Astrocyte (in vitro differentiated cells and primary cell): ENCODE data around the gene NCDN. TPM values are rescaled to one million over a fixed set of nuclear protein-coding genes. Genes with fewer than 3 reads are reported as not detected.

Experiments
- DNase-seq: peaks from one replicate; pipeline ENCODE4 v3.0.0-alpha.2; 2010; ENCODE audit warnings: low read depth
- FAIRE-seq: peaks from 2 replicates; lab custom pipeline; 2011; peaks lifted over from hg19 to GRCh38; lab: Jason Lieb, UNC
- H2AFZ ChIP-seq: 2 replicates; pipeline ENCODE4 v1.6.0; 2012; ENCODE audit warnings: low read depth, low read length, inconsistent platforms
- H3K27ac ChIP-seq: 2 replicates; pipeline ENCODE4 v1.5.1; 2011; ENCODE audit warnings: low read depth, low read length, inconsistent platforms
- H3K27me3 ChIP-seq: 2 replicates; pipeline ENCODE4 v1.6.0; 2011; ENCODE audit warnings: low read length, inconsistent platforms; ENCODE audit not compliant: insufficient read depth
- H3K36me3 ChIP-seq: 2 replicates; pipeline ENCODE4 v1.5.1; 2011; ENCODE audit warnings: low read length, inconsistent platforms; ENCODE audit not compliant: insufficient read depth
- H3K4me1 ChIP-seq: 2 replicates; pipeline ENCODE4 v1.5.1; 2011; ENCODE audit warnings: low read length, inconsistent platforms; ENCODE audit not compliant: insufficient read depth
- H3K4me2 ChIP-seq: 2 replicates; pipeline ENCODE4 v1.6.0; 2012; ENCODE audit warnings: low read length, inconsistent platforms
- H3K4me3 ChIP-seq: 2 replicates; pipeline ENCODE4 v1.5.1; 2011; ENCODE audit warnings: low read depth, mild to moderate bottlenecking, low read length, inconsistent platforms; ENCODE audit not compliant: insufficient read depth
- H3K79me2 ChIP-seq: 2 replicates; pipeline ENCODE4 v1.6.0; 2012; ENCODE audit warnings: mild to moderate bottlenecking, low read length, inconsistent platforms; ENCODE audit not compliant: insufficient read depth
- H3K9ac ChIP-seq: 2 replicates; pipeline ENCODE4 v1.6.0; 2012; ENCODE audit warnings: mild to moderate bottlenecking, low read length, inconsistent platforms
- H3K9me3 ChIP-seq: 2 replicates; pipeline ENCODE4 v1.5.1; 2012; ENCODE audit warnings: low read depth, mild to moderate bottlenecking, low read length, inconsistent platforms; ENCODE audit not compliant: insufficient read depth
- H4K20me1 ChIP-seq: 2 replicates; pipeline ENCODE4 v1.6.0; 2012; ENCODE audit warnings: low read length, inconsistent platforms; ENCODE audit not compliant: insufficient read depth
- H3K27ac Mint-ChIP-seq: one replicate; pipeline ENCODE4 v1.8.0; 2021; ENCODE audit warnings: mild to moderate bottlenecking, mixed read lengths; ENCODE audit not compliant: unreplicated experiment
- H3K27me3 Mint-ChIP-seq: one replicate; pipeline ENCODE4 v1.8.0; 2021; ENCODE audit warnings: low read depth, mixed read lengths; ENCODE audit not compliant: unreplicated experiment
- H3K36me3 Mint-ChIP-seq: one replicate; pipeline ENCODE4 v1.8.0; 2021; ENCODE audit warnings: low read depth, mixed read lengths; ENCODE audit not compliant: unreplicated experiment
- H3K4me1 Mint-ChIP-seq: one replicate; pipeline ENCODE4 v1.8.0; 2021; ENCODE audit warnings: low read depth, mixed read lengths; ENCODE audit not compliant: unreplicated experiment
- H3K4me3 Mint-ChIP-seq: one replicate; pipeline ENCODE4 v1.8.0; 2021; ENCODE audit warnings: mild to moderate bottlenecking, moderate library complexity, mixed read lengths; ENCODE audit not compliant: unreplicated experiment
- H3K9me3 Mint-ChIP-seq: one replicate; pipeline ENCODE4 v1.8.0; 2021; ENCODE audit warnings: mild to moderate bottlenecking, mixed read lengths; ENCODE audit not compliant: unreplicated experiment
- CTCF ChIP-seq: IDR thresholded peaks from 2 replicates; pipeline ENCODE4 v1.5.1; 2011; ENCODE audit warnings: low read depth, mild to moderate bottlenecking, inconsistent platforms, low read length, moderate library complexity; ENCODE audit not compliant: insufficient read depth
- EZH2 ChIP-seq: IDR thresholded peaks from 2 replicates; pipeline ENCODE4 v1.6.1; 2012; ENCODE audit warnings: mild to moderate bottlenecking, low read length, inconsistent platforms; ENCODE audit not compliant: insufficient read depth
- total RNA-seq: library from RNA; stranded (reverse); gene quantifications from 2 replicates; pipeline ENCODE4 v1.2.1, GENCODE V29; 2021

Gene NCDN
- total RNA-seq, 1 donor from 2014 or later: 42.1 TPM

GRCh38 chr1:35530946-35531345, 26.7 kb upstream of the NCDN start:
- Histone ChIP-seq H3K36me3 (peaks cover 3% of the 10 kb centered on the region), H3K27me3 (no peaks in the 10 kb centered on the region), H4K20me1 (peaks cover 16% of the 10 kb centered on the region), H3K9me3 (no peaks in the 10 kb centered on the region), H3K79me2 (peaks cover 13% of the 10 kb centered on the region), H3K4me1 (no peaks in the 10 kb centered on the region), H3K4me2 (no peak overlapping the region), H3K9ac (no peak overlapping the region), H3K27ac (no peak overlapping the region), H3K4me3 (no peak overlapping the region), H2AFZ (no peak overlapping the region)
- FAIRE-seq (no peak), DNase-seq (no peak)
- H3K36me3 Mint-ChIP-seq: peaks cover 34% of the 10 kb centered on the region
- H3K4me1 Mint-ChIP-seq: peaks cover 3% of the 10 kb centered on the region
- H3K27me3 Mint-ChIP-seq: no peaks in the 10 kb centered on the region
- peaks cover 28% of the 10 kb centered on the region for H3K9me3 Mint-ChIP-seq
- H3K27ac Mint-ChIP-seq: no peak overlapping the region
- no peak overlapping the region for H3K4me3 Mint-ChIP-seq
- TF ChIP-seq EZH2: no peak
- TF ChIP-seq CTCF: no peak

- H3K36me3 ChIP-seq: peaks cover 3% of the 10 kb centered on the region
- no peak overlapping the region for H2AFZ ChIP-seq
- TF ChIP-seq EZH2 (no peak), CTCF (no peak)
- H3K27ac Mint-ChIP-seq: no peak overlapping the region
- peaks cover 17% of the 10 kb centered on the region for H3K79me2 ChIP-seq
- peaks cover 20% of the 10 kb centered on the region for H4K20me1 ChIP-seq
- DNase-seq: no peak
- H3K9me3 ChIP-seq: no peaks in the 10 kb centered on the region
- H3K27me3 Mint-ChIP-seq: no peaks in the 10 kb centered on the region
- no peak overlapping the region for H3K4me3 Mint-ChIP-seq
- no peak for FAIRE-seq
- no peak overlapping the region for H3K4me2 ChIP-seq
- peaks cover 28% of the 10 kb centered on the region for H3K9me3 Mint-ChIP-seq
- no peaks in the 10 kb centered on the region for H3K4me1 ChIP-seq
- H3K36me3 Mint-ChIP-seq: peaks cover 34% of the 10 kb centered on the region
- H3K4me1 Mint-ChIP-seq: peaks cover 5% of the 10 kb centered on the region
- no peaks in the 10 kb centered on the region for H3K27me3 ChIP-seq
- H3K9ac ChIP-seq: no peak overlapping the region
- H3K4me3 ChIP-seq: no peak overlapping the region
- no peak overlapping the region for H3K27ac ChIP-seq
Measured at GRCh38 chr1:35531368-35531767, 26.2 kb upstream of the NCDN start.

- Histone ChIP-seq H3K79me2 (peaks cover 24% of the 10 kb centered on the region), H3K9me3 (no peaks in the 10 kb centered on the region), H3K27ac (no peak overlapping the region), H3K4me1 (peaks cover under 1% of the 10 kb centered on the region), H3K9ac (no peak overlapping the region), H3K4me2 (no peak overlapping the region), H4K20me1 (peaks cover 25% of the 10 kb centered on the region), H3K4me3 (no peak overlapping the region), H3K27me3 (no peaks in the 10 kb centered on the region), H3K36me3 (peaks cover 3% of the 10 kb centered on the region), H2AFZ (no peak overlapping the region)
- Mint-ChIP-seq H3K9me3 (peaks cover 25% of the 10 kb centered on the region), H3K27ac (no peak overlapping the region), H3K4me1 (peaks cover 12% of the 10 kb centered on the region), H3K27me3 (no peaks in the 10 kb centered on the region), H3K36me3 (peaks cover 34% of the 10 kb centered on the region), H3K4me3 (no peak overlapping the region)
- TF ChIP-seq CTCF: no peak
- TF ChIP-seq EZH2: no peak
- no peak for FAIRE-seq
- peak; percentile 44 for DNase-seq
Measured at GRCh38 chr1:35532497-35533223, 24.9 kb upstream of the NCDN start.
